ENCODE results near the gene MVB12B.

DNA sequence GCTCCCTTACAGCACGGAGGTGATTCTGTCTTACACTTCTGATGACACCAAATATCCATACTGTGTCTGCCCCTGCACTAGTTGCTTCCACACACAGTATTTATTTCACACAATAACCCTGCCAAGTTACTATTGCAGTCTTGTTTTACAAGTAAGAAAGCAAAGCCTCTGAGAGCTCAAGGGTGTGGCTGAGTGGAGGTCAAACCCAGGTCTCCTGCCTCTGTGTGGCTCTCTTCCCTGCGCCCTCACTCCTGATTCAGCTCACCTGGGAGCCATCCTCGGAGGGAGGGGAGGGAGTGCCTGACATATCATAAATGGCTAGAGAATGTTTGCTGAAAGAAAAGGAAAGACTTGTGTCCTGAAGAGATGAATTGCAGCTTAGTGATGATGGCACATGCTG is 41.0 kb downstream of the MVB12B start:
- TF ChIP-seq, protein P1, sequence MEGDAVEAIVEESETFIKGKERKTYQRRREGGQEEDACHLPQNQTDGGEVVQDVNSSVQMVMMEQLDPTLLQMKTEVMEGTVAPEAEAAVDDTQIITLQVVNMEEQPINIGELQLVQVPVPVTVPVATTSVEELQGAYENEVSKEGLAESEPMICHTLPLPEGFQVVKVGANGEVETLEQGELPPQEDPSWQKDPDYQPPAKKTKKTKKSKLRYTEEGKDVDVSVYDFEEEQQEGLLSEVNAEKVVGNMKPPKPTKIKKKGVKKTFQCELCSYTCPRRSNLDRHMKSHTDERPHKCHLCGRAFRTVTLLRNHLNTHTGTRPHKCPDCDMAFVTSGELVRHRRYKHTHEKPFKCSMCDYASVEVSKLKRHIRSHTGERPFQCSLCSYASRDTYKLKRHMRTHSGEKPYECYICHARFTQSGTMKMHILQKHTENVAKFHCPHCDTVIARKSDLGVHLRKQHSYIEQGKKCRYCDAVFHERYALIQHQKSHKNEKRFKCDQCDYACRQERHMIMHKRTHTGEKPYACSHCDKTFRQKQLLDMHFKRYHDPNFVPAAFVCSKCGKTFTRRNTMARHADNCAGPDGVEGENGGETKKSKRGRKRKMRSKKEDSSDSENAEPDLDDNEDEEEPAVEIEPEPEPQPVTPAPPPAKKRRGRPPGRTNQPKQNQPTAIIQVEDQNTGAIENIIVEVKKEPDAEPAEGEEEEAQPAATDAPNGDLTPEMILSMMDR (IDR thresholded peaks at IDR 0.05): no peak
- TF ChIP-seq POLR2A (IDR thresholded peaks at IDR 0.05) (no peak), EP300 (IDR thresholded peaks at IDR 0.05; ENCODE audit: low read depth) (no peak)
